ENCODE measurements around the gene TP53AIP1. TPM values are rescaled to one million over a fixed set of nuclear protein-coding genes. Genes with fewer than 3 reads are reported as not detected.

Gene TP53AIP1
- total RNA-seq, 2 experiments from 2014 or later = 0.20 TPM; not detected in 1

- POLR2A ChIA-PET = interaction anchor here (0.7 kb wide), 1 partner anchor 31 kb away, joined by 3 read pairs; no protein-coding TSS in a partner anchor
- H3K4me1 Mint-ChIP-seq (ENCODE audit: low read depth) = peaks cover 27% of the 10 kb centered on the region
- peaks cover 29% of the 10 kb centered on the region for H3K27me3 Mint-ChIP-seq
- TF ChIP-seq CTCF (IDR thresholded peaks at IDR 0.05) = no peak
- H3K36me3 ChIP-seq (ENCODE audit: insufficient read depth, low read length) = no peaks in the 10 kb centered on the region
- no peaks in the 10 kb centered on the region for H3K9me3 Mint-ChIP-seq
- no peak overlapping the region for H3K27ac Mint-ChIP-seq
- ATAC-seq (ENCODE audit: poor library complexity) (no peak), DNase-seq (no peak)
- H3K27ac ChIP-seq (ENCODE audit: low read depth in 1 of 2, low read length in 2 of 2) = no peak overlapping the region
- H3K4me1 ChIP-seq (ENCODE audit: insufficient read depth, low read length) = peaks cover 16% of the 10 kb centered on the region
- no peak overlapping the region for H3K4me3 Mint-ChIP-seq
- H3K4me3 ChIP-seq (ENCODE audit: low read length) = no peak overlapping the region
- no peaks in the 10 kb centered on the region for H3K36me3 Mint-ChIP-seq (ENCODE audit: low read depth)
- intact Hi-C loops (cut with DNase I, micrococcal nuclease) = no loop called here
- CTCF ChIA-PET = no interaction called here
- H3K9me3 ChIP-seq (ENCODE audit: control insufficient read depth in 1 of 2, insufficient read depth in 1 of 2, low read length in 2 of 2) = no peaks in the 10 kb centered on the region
- peaks cover 7 to 8% of the 10 kb centered on the region in 2 experiments for H3K27me3 ChIP-seq (ENCODE audit: control insufficient read depth in 1 of 2, insufficient read depth in 2 of 2, low read length in 2 of 2)
Measured at GRCh38 chr11:128902515-128903066, 40.1 kb downstream of the TP53AIP1 start.

DNA sequence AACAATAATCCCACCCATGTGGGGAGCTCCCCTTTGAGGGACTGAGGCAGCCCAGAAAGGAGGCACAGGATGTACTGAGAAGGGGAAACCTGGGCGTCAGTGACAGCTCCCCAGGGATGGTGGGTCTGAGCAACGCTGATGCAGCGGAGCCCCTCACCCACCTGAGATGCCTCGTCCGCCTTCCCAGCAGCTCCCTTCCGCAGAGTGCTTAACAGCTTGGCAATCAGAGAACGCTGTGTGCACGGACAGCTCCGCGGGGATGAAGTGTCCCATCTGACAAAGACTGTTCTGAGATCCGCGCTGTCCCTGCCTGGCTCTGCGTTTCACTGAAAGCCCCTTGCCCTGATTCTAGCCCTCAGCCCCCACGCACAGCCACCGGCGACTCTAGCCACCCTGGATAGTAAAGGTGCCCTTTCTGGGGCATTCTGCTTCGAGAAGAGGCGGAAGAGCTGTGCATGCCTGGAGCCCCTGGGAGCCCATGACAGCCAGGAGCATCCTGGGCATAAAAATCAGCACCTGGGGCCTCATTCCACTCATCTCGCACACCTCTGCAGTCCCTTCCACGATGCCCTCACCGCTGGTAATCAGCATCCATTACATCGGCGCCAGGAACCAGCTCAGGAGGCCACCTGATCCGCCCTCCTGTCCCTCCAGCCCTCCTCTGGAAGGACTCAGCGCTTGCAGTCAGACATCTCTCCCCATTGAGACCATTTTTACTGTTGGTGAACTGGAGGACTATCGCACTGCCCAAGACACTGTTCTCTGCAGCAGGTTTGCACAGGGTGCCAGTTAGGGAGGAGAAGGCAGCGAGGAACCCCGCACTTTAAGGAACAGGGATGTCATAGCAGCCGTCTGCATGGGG lies 40.8 kb downstream of the TP53AIP1 start:
- peaks cover 22% of the 10 kb centered on the region for H3K27me3 Mint-ChIP-seq

GRCh38 chr11:128900468-128900867 lies 42.2 kb downstream of the TP53AIP1 start:
- Histone ChIP-seq H3K27me3 (ENCODE audit: control insufficient read depth in 1 of 2, insufficient read depth in 2 of 2, low read length in 2 of 2) (peaks cover 0 to 7% of the 10 kb centered on the region in 2 experiments), H3K36me3 (ENCODE audit: insufficient read depth, low read length) (no peaks in the 10 kb centered on the region), H3K4me1 (ENCODE audit: insufficient read depth, low read length) (peaks cover 6% of the 10 kb centered on the region), H3K27ac (ENCODE audit: low read depth in 1 of 2, low read length in 2 of 2) (no peak overlapping the region), H3K4me3 (ENCODE audit: low read length) (no peak overlapping the region), H3K9me3 (ENCODE audit: control insufficient read depth in 1 of 2, insufficient read depth in 1 of 2, low read length in 2 of 2) (no peaks in the 10 kb centered on the region)
- Mint-ChIP-seq H3K27ac (no peak overlapping the region), H3K4me3 (no peak overlapping the region), H3K9me3 (no peaks in the 10 kb centered on the region), H3K36me3 (ENCODE audit: low read depth) (no peaks in the 10 kb centered on the region), H3K27me3 (peaks cover 15% of the 10 kb centered on the region), H3K4me1 (ENCODE audit: low read depth) (peaks cover 17% of the 10 kb centered on the region)
- CTCF ChIA-PET = no interaction called here
- no peak for TF ChIP-seq CTCF (IDR thresholded peaks at IDR 0.05)
- intact Hi-C loops (cut with DNase I, micrococcal nuclease) = no loop called here
- POLR2A ChIA-PET = no interaction called here
- no peak for DNase-seq
- no peak for ATAC-seq (ENCODE audit: poor library complexity)

More for the DNA sequence above, 40.8 kb downstream of the TP53AIP1 start:
- no peaks in the 10 kb centered on the region for H3K9me3 Mint-ChIP-seq
- Histone ChIP-seq H3K36me3 (ENCODE audit: insufficient read depth, low read length) (no peaks in the 10 kb centered on the region), H3K4me3 (ENCODE audit: low read length) (no peak overlapping the region), H3K27me3 (ENCODE audit: control insufficient read depth in 1 of 2, insufficient read depth in 2 of 2, low read length in 2 of 2) (peaks cover 5 to 7% of the 10 kb centered on the region in 2 experiments), H3K4me1 (ENCODE audit: insufficient read depth, low read length) (peaks cover 16% of the 10 kb centered on the region), H3K27ac (ENCODE audit: low read depth in 1 of 2, low read length in 2 of 2) (no peak overlapping the region), H3K9me3 (ENCODE audit: control insufficient read depth in 1 of 2, insufficient read depth in 1 of 2, low read length in 2 of 2) (no peaks in the 10 kb centered on the region)
- CTCF ChIA-PET = no interaction called here
- no peak overlapping the region for H3K4me3 Mint-ChIP-seq
- intact Hi-C loops (cut with DNase I, micrococcal nuclease) = no loop called here
- H3K4me1 Mint-ChIP-seq (ENCODE audit: low read depth) = peaks cover 27% of the 10 kb centered on the region
- no peak for DNase-seq
- no peaks in the 10 kb centered on the region for H3K36me3 Mint-ChIP-seq (ENCODE audit: low read depth)
- ATAC-seq (ENCODE audit: poor library complexity) = no peak
- no peak overlapping the region for H3K27ac Mint-ChIP-seq
- POLR2A ChIA-PET = interaction anchor here (0.7 kb wide), 1 partner anchor 30 kb away, joined by 3 read pairs; no protein-coding TSS in a partner anchor
- TF ChIP-seq CTCF (IDR thresholded peaks at IDR 0.05) = no peak
